NCI-H510A treated with DMSO at 0.1 percent for 48 hours (cell line): ENCODE results near the gene ROPN1B.

Experiments used
- DNase-seq: peaks from one replicate; lab custom pipeline; 2025; lab: John Stamatoyannopoulos, UW

The ROPN1B gene

GRCh38 chr3:126031981-126032471 is 63.0 kb downstream of the ROPN1B start:
- DNase-seq = no peak
